Ovary (tissue), 9 donors: Measurements from ENCODE around the gene SNX10. TPM values are rescaled to one million over a fixed set of nuclear protein-coding genes. Genes with fewer than 3 reads are reported as not detected.

Experiments
- DNase-seq, 5 donors: peaks; one replicate each; pipeline ENCODE4 v3.0.0-alpha.2; 2019 to 2020
- H3K27ac ChIP-seq, 2 donors: fragments of 200-600 bp; one replicate each; pipeline versions ENCODE4 v1.5.1 to v1.8.0; 2019 to 2022
- H3K27me3 ChIP-seq: fragments of 200-600 bp; one replicate; pipeline ENCODE4 v1.8.0; 2022
- H3K36me3 ChIP-seq: fragments of 200-600 bp; sonication (generic); one replicate; pipeline ENCODE4 v1.5.1; 2019
- H3K4me1 ChIP-seq: one replicate; pipeline ENCODE4 v1.8.1; 2013; ENCODE audit warnings: mild to moderate bottlenecking, moderate library complexity; ENCODE audit not compliant: insufficient read depth
- H3K4me3 ChIP-seq: fragments of 200-600 bp; sonication (generic); one replicate; pipeline ENCODE4 v1.5.1; 2017
- H3K9me3 ChIP-seq, 2 donors: fragments of 200-600 bp in 1 of 2; sonication (generic) in 1 of 2; one replicate each; pipeline versions ENCODE4 v1.5.1 to v1.8.1; 2013 to 2019; ENCODE audit warnings: mild to moderate bottlenecking in 1 of 2, moderate library complexity in 1 of 2
- CTCF ChIP-seq, 3 donors: fragments of 450-650 bp in 2 of 3; fragments of 200-600 bp in 1 of 3; IDR thresholded peaks; one replicate each; pipeline versions ENCODE4 v1.5.1 to v1.8.0; 2016 to 2022; ENCODE audit warnings: antibody characterized with exemption in 3 of 3, mild to moderate bottlenecking in 1 of 3
- EP300 ChIP-seq: sonication (generic); formaldehyde crosslinking; IDR thresholded peaks from one replicate; pipeline ENCODE4 v1.6.1; 2017; ENCODE audit warnings: antibody characterized with exemption
- POLR2A ChIP-seq: fragments of 450-650 bp; IDR thresholded peaks from one replicate; pipeline ENCODE4 v1.6.1; 2017; ENCODE audit warnings: antibody characterized with exemption, mild to moderate bottlenecking, moderate library complexity
- WGBS, 3 donors: extraction: QIAGEN DNeasy Blood & Tissue Kit in 1 of 3; methylation state at CpG; one replicate each; pipeline versions ENCODE4 v1.1.5 to v1.1.7; 2013 to 2017; 5-methylcytosine and 5-hydroxymethylcytosine counted together
- intact Hi-C, 4 donors: fragments of 100-400 bp; cut with DNase I; formaldehyde crosslinking; loops; one replicate each; pipeline versions ENCODE4 v1.11.0 to v1.15.1; 2022 to 2023
- polyA plus RNA-seq, 2 donors: library from polyadenylated mRNA; stranded (reverse); fragments of 200-250 nt in 1 of 2; fragments of 350-450 nt in 1 of 2; fragmentation: Illumina TruSeq in 1 of 2; extraction: RNeasy Lipid Tissue Mini Kit (QIAGEN cat#74804) in 1 of 2; gene quantifications; one replicate each; pipeline ENCODE4 v1.2.3, GENCODE V29; 2013 to 2014
- total RNA-seq, 7 donors: library from RNA; depleted of rRNA in 2 of 7; stranded (reverse); fragments of >200 nt in 2 of 7; fragmentation: NEBNext Ultra II Directional in 3 of 7; extraction: Animal tissue kit (Norgen Biotek cat#: 25700) in 3 of 7; gene quantifications; one replicate each; pipeline versions ENCODE4 v1.1.0 to v1.2.4, GENCODE V29; 2016 to 2023
- donor health status: DM: no; HTN: no; CAD: no; lungs with moderate emphysema.
- donor health status: DM: no; HTN: no; CAD: no.
- donor health status: Bipolar disorder and iron deficiency.
- donor health status: DM: yes; HTN: yes; CAD: no.
- donor health status: DM: no; HTN: no; CAD: no.
- donor health status: DM: yes; HTN: yes; CAD: no.

SNX10 gene
- total and polyA plus RNA-seq, 9 donors, result 1.1 to 6.4 (median 2.0) TPM

DNA sequence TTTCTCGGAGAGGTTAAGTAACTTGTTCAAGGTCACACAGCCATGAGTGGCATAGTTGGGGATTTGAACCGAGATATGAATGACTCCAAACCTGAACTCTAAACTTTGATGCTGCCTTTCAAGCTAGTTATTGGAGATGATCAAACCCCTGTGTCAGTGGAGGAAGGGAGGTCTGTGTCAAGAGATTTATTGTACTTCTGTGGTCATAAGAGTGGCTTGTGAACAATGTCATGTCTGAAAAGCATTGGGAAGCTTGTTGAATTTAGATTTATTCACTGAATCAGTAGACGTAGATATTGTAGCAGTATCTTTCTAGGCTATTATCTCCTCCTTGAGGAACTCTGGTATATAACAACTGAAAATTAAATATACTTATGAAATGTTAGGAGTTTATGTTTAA lies 27.3 kb downstream of the SNX10 start:
- no peak overlapping the region for H3K27ac ChIP-seq
- 28 to 49% (median 38%) methylated on average over 3 of the region's 3 CpGs for WGBS, 3 donors
- intact Hi-C loops, result no loop called here
- no peak for DNase-seq
- H3K4me1 ChIP-seq, result no peaks in the 10 kb centered on the region
- H3K4me3 ChIP-seq, result no peak overlapping the region
- no peaks in the 10 kb centered on the region for H3K27me3 ChIP-seq
- H3K36me3 ChIP-seq, result no peaks in the 10 kb centered on the region
- TF ChIP-seq EP300 (no peak), POLR2A (no peak), CTCF (IDR thresholded peaks at IDR 0.05) (no peak)
- no peaks in the 10 kb centered on the region for H3K9me3 ChIP-seq

DNA sequence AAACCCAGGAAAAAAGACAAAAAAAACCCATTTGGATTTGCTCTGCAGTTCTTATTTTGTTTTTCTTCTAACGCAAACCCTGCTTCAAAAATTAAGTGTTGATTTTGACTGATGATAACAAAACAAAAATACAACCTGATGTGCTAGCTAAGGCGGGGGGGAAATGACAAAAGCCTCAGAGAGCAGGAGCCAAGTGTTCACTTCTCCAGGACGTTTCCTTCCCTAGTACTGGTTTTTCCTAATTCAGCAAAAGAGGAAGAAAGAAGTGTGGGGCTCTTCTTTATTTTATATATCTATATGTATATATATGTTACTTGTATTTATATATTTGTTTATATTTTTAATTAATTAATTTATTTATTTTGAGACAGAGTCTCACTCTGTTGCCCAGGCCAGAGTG lies 28.0 kb downstream of the SNX10 start:
- TF ChIP-seq CTCF (IDR thresholded peaks at IDR 0.05), result no peak
- TF ChIP-seq POLR2A, result no peak
- 45 to 61% (median 49%) methylated on average over 3 of the region's 3 CpGs for WGBS, 3 donors

GRCh38 chr7:26320878-26321277 lies 29.2 kb downstream of the SNX10 start:
- no peaks in the 10 kb centered on the region for H3K27me3 ChIP-seq
- H3K27ac ChIP-seq, result no peak overlapping the region
- H3K9me3 ChIP-seq, result no peaks in the 10 kb centered on the region
- TF ChIP-seq EP300 (no peak), POLR2A (no peak), CTCF (IDR thresholded peaks at IDR 0.05) (no peak)
- H3K4me1 ChIP-seq, result no peaks in the 10 kb centered on the region
- H3K4me3 ChIP-seq, result no peak overlapping the region
- intact Hi-C loops, result no loop called here
- no peak for DNase-seq
- no peaks in the 10 kb centered on the region for H3K36me3 ChIP-seq
- 74 to 89% (median 87%) methylated on average over 4 of the region's 4 CpGs for WGBS, 3 donors

More for the DNA sequence above, 28.0 kb downstream of the SNX10 start:
- DNase-seq, result no peak
- no peaks in the 10 kb centered on the region for H3K36me3 ChIP-seq
- no peak overlapping the region for H3K4me3 ChIP-seq
- H3K27me3 ChIP-seq, result no peaks in the 10 kb centered on the region
- intact Hi-C loops, result no loop called here
- no peak overlapping the region for H3K27ac ChIP-seq
- no peaks in the 10 kb centered on the region for H3K9me3 ChIP-seq
- H3K4me1 ChIP-seq, result no peaks in the 10 kb centered on the region

GRCh38 chr7:26321435-26321834 lies 29.8 kb downstream of the SNX10 start:
- intact Hi-C loops, result no loop called here
- 29 to 36% (median 31%) methylated on average over 1 of the region's 1 CpG for WGBS, 3 donors
- H3K4me1 ChIP-seq, result no peaks in the 10 kb centered on the region
- no peak overlapping the region for H3K4me3 ChIP-seq
- no peaks in the 10 kb centered on the region for H3K27me3 ChIP-seq
- TF ChIP-seq POLR2A (no peak), EP300 (no peak)
- no peak overlapping the region for H3K27ac ChIP-seq
- H3K36me3 ChIP-seq, result no peaks in the 10 kb centered on the region
- no peaks in the 10 kb centered on the region for H3K9me3 ChIP-seq
- no peak for DNase-seq

- Histone ChIP-seq H3K4me1 (no peaks in the 10 kb centered on the region), H3K9me3 (no peaks in the 10 kb centered on the region), H3K27me3 (no peaks in the 10 kb centered on the region), H3K4me3 (no peak overlapping the region), H3K27ac (no peak overlapping the region), H3K36me3 (no peaks in the 10 kb centered on the region)
- TF ChIP-seq CTCF (IDR thresholded peaks at IDR 0.05) (no peak), EP300 (no peak), POLR2A (no peak)
- DNase-seq, result no peak
- intact Hi-C loops, result no loop called here
- 74 to 87% (median 77%) methylated on average over 3 of the region's 3 CpGs for WGBS, 3 donors
These were observed 34.5 kb downstream of the SNX10 start for GRCh38 chr7:26326211-26326610.
